Liver (tissue), 3 donors: Measurements from ENCODE around the gene IL1RAPL1.

Experiments
- CTCF ChIP-seq: fragments of 150-350 bp; IDR thresholded peaks from 2 replicates; pipeline ENCODE4 v1.5.1; 2017; ENCODE audit warnings: improper control_type of control experiment, low read depth, low read length; ENCODE audit not compliant: missing input control
- EGR1 ChIP-seq, 2 donors: IDR thresholded peaks; 2 replicates each; pipeline ENCODE4 v1.6.1; 2016 to 2018; ENCODE audit warnings: antibody characterized with exemption in 2 of 2, low read depth in 2 of 2
- FOXA1 ChIP-seq: IDR thresholded peaks from 2 replicates; pipeline ENCODE4 v1.6.1; 2016; ENCODE audit warnings: antibody characterized with exemption
- GABPA ChIP-seq, 2 donors: IDR thresholded peaks in 1 of 2; conservative IDR thresholded peaks in 1 of 2; 2 replicates each; pipeline ENCODE4 v1.6.1; 2016; ENCODE audit warnings: antibody characterized with exemption in 2 of 2, mild to moderate bottlenecking in 1 of 2, moderate library complexity in 1 of 2
- RAD21 ChIP-seq, 2 donors: IDR thresholded peaks; 2 replicates each; pipeline ENCODE4 v1.6.1; 2016; ENCODE audit warnings: antibody characterized with exemption in 2 of 2, mild to moderate bottlenecking in 2 of 2
- REST ChIP-seq: IDR thresholded peaks from 2 replicates; pipeline ENCODE4 v1.6.1; 2016; ENCODE audit warnings: antibody characterized with exemption, mild to moderate bottlenecking
- donor health status: healthy.
- donor health status: healthy.

DNA sequence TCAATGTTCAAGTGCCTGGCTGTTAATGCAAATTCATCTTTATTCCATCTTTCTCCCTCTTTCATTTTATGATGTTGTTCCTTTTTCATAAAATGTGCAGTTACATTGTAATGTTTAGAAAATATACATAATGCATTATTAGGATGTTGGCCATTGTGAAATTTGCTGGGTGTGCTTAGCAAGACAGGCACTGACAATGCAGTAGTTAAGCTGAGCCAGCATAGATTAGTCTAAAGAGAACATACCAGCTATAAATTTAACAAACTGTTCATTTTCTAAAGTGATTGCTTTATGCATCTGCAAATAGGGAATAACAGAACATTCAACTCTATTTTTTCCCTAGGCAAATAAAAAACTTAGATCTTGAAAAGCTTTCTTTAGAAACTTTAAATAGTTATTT, 436.0 kb downstream of the IL1RAPL1 start:
- TF ChIP-seq CTCF (no peak), FOXA1 (no peak), RAD21 (IDR thresholded peaks at IDR 0.05) (no peak), REST (no peak), EGR1 (IDR thresholded peaks at IDR 0.05; ENCODE audit: low read depth in 2 of 2) (no peak), GABPA (IDR thresholded peaks at IDR 0.05 in 1 of 2, conservative IDR thresholded peaks at IDR 0.05 in 1 of 2) (no peak)
